WTC11 (cell line): ENCODE results near the gene IL18R1. TPM values are rescaled to one million over a fixed set of nuclear protein-coding genes. Genes with fewer than 3 reads are reported as not detected.

Experiments
- ATAC-seq: fragments of 200-7000 bp; cut with Tn5 transposase; 2 replicates; pipeline ENCODE4 v1.10.0; 2021; ENCODE audit warnings: mild to moderate bottlenecking, moderate library complexity
- CTCF ChIA-PET: fragments of 300-600 bp; sonication (Branson Sonifier 250); formaldehyde crosslinking; loops from one replicate; lab custom pipeline; 2021; ENCODE audit warnings: antibody characterized with exemption; lab: Charles Lee
- POLR2A ChIA-PET: fragments of 350-600 bp; sonication (Branson Sonifier 250); formaldehyde crosslinking; loops from one replicate; lab custom pipeline; 2021; ENCODE audit warnings: antibody characterized with exemption; lab: Charles Lee
- DNase-seq: peaks from one replicate; pipeline ENCODE4 v3.0.0; 2021; ENCODE audit warnings: low spot score
- H3K27ac Mint-ChIP-seq: 2 replicates; pipeline ENCODE4 v1.8.0; 2021; ENCODE audit warnings: mixed read lengths
- H3K27me3 Mint-ChIP-seq: 2 replicates; pipeline ENCODE4 v1.8.0; 2021; ENCODE audit warnings: low read depth, mild to moderate bottlenecking, moderate library complexity, mixed read lengths
- H3K36me3 Mint-ChIP-seq: 2 replicates; pipeline ENCODE4 v1.8.0; 2021; ENCODE audit warnings: mixed read lengths
- H3K4me1 Mint-ChIP-seq: 2 replicates; pipeline ENCODE4 v1.8.0; 2022; ENCODE audit warnings: mixed read lengths
- H3K4me3 Mint-ChIP-seq: 2 replicates; pipeline ENCODE4 v1.8.0; 2021; ENCODE audit warnings: mild to moderate bottlenecking, moderate library complexity, mixed read lengths
- H3K9me3 Mint-ChIP-seq: 2 replicates; pipeline ENCODE4 v1.8.0; 2021; ENCODE audit warnings: mixed read lengths
- AFF4 ChIP-seq: sonication (generic); formaldehyde crosslinking; IDR thresholded peaks from 2 replicates; pipeline ENCODE4 v1.8.1; 2023; ENCODE audit warnings: mild to moderate bottlenecking, missing genetic modification reagents, borderline replicate concordance
- AR ChIP-seq: fragments of 250-450 bp; sonication (Bioruptor Pico); IDR thresholded peaks from 2 replicates; pipeline ENCODE4 v1.9.0; 2021; ENCODE audit warnings: mild to moderate bottlenecking
- ATF1 ChIP-seq: sonication (generic); formaldehyde crosslinking; IDR thresholded peaks from 2 replicates; pipeline ENCODE4 v1.8.1; 2023; ENCODE audit warnings: mild to moderate bottlenecking, moderate library complexity, missing genetic modification reagents
- CTCF ChIP-seq: fragments of 200-600 bp; IDR thresholded peaks from 2 replicates; pipeline ENCODE4 v1.8.0; 2022; ENCODE audit warnings: antibody characterized with exemption
- ERG ChIP-seq: fragments of 250-450 bp; sonication (Bioruptor Pico); IDR thresholded peaks from 2 replicates; pipeline ENCODE4 v1.8.0; 2021; ENCODE audit warnings: mild to moderate bottlenecking
- ETV6 ChIP-seq: sonication (generic); formaldehyde crosslinking; IDR thresholded peaks from 2 replicates; pipeline ENCODE4 v1.8.1; 2022; ENCODE audit warnings: mild to moderate bottlenecking, missing genetic modification reagents
- GRHL2 ChIP-seq: fragments of 250-450 bp; sonication (Bioruptor Pico); IDR thresholded peaks from 2 replicates; pipeline ENCODE4 v1.8.0; 2022; ENCODE audit warnings: mild to moderate bottlenecking, moderate library complexity; ENCODE audit not compliant: insufficient replicate concordance, severe bottlenecking
- KAT7 ChIP-seq: sonication (generic); formaldehyde crosslinking; IDR thresholded peaks from 2 replicates; pipeline ENCODE4 v1.8.1; 2023; ENCODE audit warnings: missing genetic modification reagents, mild to moderate bottlenecking, borderline replicate concordance
- MAX ChIP-seq: sonication (generic); formaldehyde crosslinking; IDR thresholded peaks from 2 replicates; pipeline ENCODE4 v1.8.0; 2022; ENCODE audit warnings: mild to moderate bottlenecking, missing genetic modification reagents
- NFYB ChIP-seq: sonication (generic); formaldehyde crosslinking; conservative IDR thresholded peaks from 2 replicates; pipeline ENCODE4 v1.8.0; 2022; ENCODE audit warnings: low read depth, missing genetic modification reagents
- RELA ChIP-seq: sonication (generic); formaldehyde crosslinking; IDR thresholded peaks from 2 replicates; pipeline ENCODE4 v1.8.1; 2022; ENCODE audit warnings: missing genetic modification reagents, mild to moderate bottlenecking, borderline replicate concordance
- ZBTB43 ChIP-seq: sonication (generic); formaldehyde crosslinking; IDR thresholded peaks from 2 replicates; pipeline ENCODE4 v1.8.1; 2023; ENCODE audit warnings: mild to moderate bottlenecking, missing genetic modification reagents
- ZNF281 ChIP-seq: sonication (generic); formaldehyde crosslinking; IDR thresholded peaks from 2 replicates; pipeline ENCODE4 v1.8.0; 2023; ENCODE audit warnings: mild to moderate bottlenecking, missing genetic modification reagents
- ZNF317 ChIP-seq: sonication (generic); formaldehyde crosslinking; IDR thresholded peaks from 2 replicates; pipeline ENCODE4 v1.8.1; 2023; ENCODE audit warnings: low read depth, mild to moderate bottlenecking, moderate library complexity, missing genetic modification reagents, borderline replicate concordance
- ZNF512 ChIP-seq: sonication (generic); formaldehyde crosslinking; IDR thresholded peaks from 2 replicates; pipeline ENCODE4 v1.8.1; 2022; ENCODE audit warnings: missing genetic modification reagents, borderline replicate concordance
- ZSCAN18 ChIP-seq: fragments of 250-450 bp; sonication (Bioruptor Pico); IDR thresholded peaks from 2 replicates; pipeline ENCODE4 v2.1.2; 2022; ENCODE audit warnings: mild to moderate bottlenecking, moderate library complexity
- total RNA-seq: library from RNA; stranded (reverse); gene quantifications from 3 replicates; pipeline ENCODE4 v1.2.3, GENCODE V29; 2021

IL18R1 gene
- total RNA-seq, 1 experiment from 2014 or later, result not detected

- TF ChIP-seq AFF4, result no peak
Measured at GRCh38 chr2:102396012-102396411, 40.4 kb downstream of the IL18R1 start (continued).

GRCh38 chr2:102397209-102397608 is 41.6 kb downstream of the IL18R1 start:
- Mint-ChIP-seq H3K36me3 (no peaks in the 10 kb centered on the region), H3K27ac (no peak overlapping the region), H3K4me1 (no peaks in the 10 kb centered on the region), H3K27me3 (no peaks in the 10 kb centered on the region), H3K9me3 (no peaks in the 10 kb centered on the region), H3K4me3 (no peak overlapping the region)
- ChIA-PET POLR2A (no interaction called here), CTCF (interaction anchor here (1.0 kb wide), 1 partner anchor 41 kb away, joined by 4 read pairs; the partner anchor contains the start of gene IL18R1)
- DNase-seq (no peak), ATAC-seq (peak; percentile 50; the same call in 1 of the 2 replicates)
- TF ChIP-seq RELA (CRISPR knock-in tag), result no peak
- no peak for TF ChIP-seq ZNF512 (CRISPR knock-in tag)
- TF ChIP-seq ERG, result no peak
- no peak for TF ChIP-seq ETV6 (CRISPR knock-in tag)
- no peak for TF ChIP-seq ZNF281 (CRISPR knock-in tag)
- TF ChIP-seq NFYB (CRISPR knock-in tag), result no peak
- no peak for TF ChIP-seq AR (CRISPR knock-in tag)
- no peak for TF ChIP-seq MAX (CRISPR knock-in tag)
- TF ChIP-seq ATF1 (CRISPR knock-in tag), result no peak
- TF ChIP-seq ZNF317 (CRISPR knock-in tag), result no peak
- no peak for TF ChIP-seq ZBTB43
- no peak for TF ChIP-seq ZSCAN18 (CRISPR knock-in tag)
- no peak for TF ChIP-seq GRHL2 (CRISPR knock-in tag)
- TF ChIP-seq CTCF, result no peak
- TF ChIP-seq KAT7 (CRISPR knock-in tag), result no peak
